ENCODE data around the gene GABRA4. TPM values are rescaled to one million over a fixed set of nuclear protein-coding genes. Genes with fewer than 3 reads are reported as not detected.

The GABRA4 gene
- total RNA-seq, 1 donor, result not detected

DNA sequence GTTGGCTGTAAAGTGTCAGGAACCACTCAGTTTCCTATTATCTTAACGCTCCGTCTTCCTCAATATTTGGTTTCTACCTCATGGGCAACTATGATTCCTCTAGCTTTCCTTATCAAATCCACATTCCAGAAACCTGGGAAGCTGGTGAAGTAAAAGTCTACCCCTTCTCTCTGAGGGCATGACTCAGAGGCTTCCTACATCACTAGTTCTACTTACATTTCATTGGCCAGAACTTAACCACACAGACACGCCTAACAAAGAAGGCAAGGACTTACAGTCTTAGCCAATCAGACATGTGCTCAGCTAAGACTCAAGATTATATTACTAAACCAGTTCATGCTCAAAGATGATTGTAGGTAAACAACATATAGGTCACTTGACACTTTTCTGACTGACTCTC lies 114.7 kb downstream of the GABRA4 start:
- no peak for DNase-seq (ENCODE audit: low read depth)
- no peak overlapping the region for H3K4me3 ChIP-seq (ENCODE audit: low read depth, low read length)
- TF ChIP-seq, protein P1, sequence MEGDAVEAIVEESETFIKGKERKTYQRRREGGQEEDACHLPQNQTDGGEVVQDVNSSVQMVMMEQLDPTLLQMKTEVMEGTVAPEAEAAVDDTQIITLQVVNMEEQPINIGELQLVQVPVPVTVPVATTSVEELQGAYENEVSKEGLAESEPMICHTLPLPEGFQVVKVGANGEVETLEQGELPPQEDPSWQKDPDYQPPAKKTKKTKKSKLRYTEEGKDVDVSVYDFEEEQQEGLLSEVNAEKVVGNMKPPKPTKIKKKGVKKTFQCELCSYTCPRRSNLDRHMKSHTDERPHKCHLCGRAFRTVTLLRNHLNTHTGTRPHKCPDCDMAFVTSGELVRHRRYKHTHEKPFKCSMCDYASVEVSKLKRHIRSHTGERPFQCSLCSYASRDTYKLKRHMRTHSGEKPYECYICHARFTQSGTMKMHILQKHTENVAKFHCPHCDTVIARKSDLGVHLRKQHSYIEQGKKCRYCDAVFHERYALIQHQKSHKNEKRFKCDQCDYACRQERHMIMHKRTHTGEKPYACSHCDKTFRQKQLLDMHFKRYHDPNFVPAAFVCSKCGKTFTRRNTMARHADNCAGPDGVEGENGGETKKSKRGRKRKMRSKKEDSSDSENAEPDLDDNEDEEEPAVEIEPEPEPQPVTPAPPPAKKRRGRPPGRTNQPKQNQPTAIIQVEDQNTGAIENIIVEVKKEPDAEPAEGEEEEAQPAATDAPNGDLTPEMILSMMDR (IDR thresholded peaks at IDR 0.05; ENCODE audit: insufficient read depth, low read length), result no peak

- no peak for DNase-seq (ENCODE audit: low read depth)
- TF ChIP-seq, protein P1 (IDR thresholded peaks at IDR 0.05; ENCODE audit: insufficient read depth, low read length), result no peak
- no peak overlapping the region for H3K4me3 ChIP-seq (ENCODE audit: low read depth, low read length)
Measured at GRCh38 chr4:46874811-46875210, 118.6 kb downstream of the GABRA4 start.

- TF ChIP-seq, protein P1 (IDR thresholded peaks at IDR 0.05; ENCODE audit: insufficient read depth, low read length), result no peak
- DNase-seq (ENCODE audit: low read depth), result no peak
- no peak overlapping the region for H3K4me3 ChIP-seq (ENCODE audit: low read depth, low read length)
Measured at GRCh38 chr4:46870411-46870810, 123.0 kb downstream of the GABRA4 start.

Other genes with a start within 250 kb of the GABRA4 start
- not detected in 2 replicates for gene COX7B2, start 84.3 kb downstream of the GABRA4 start, total RNA-seq (ENCODE audit: low replicate concordance)
- 1.4 TPM in 1 of 2 replicates, not detected in the other for gene GABRB1, start 38.0 kb upstream of the GABRA4 start, total RNA-seq (ENCODE audit: low replicate concordance)